Measurements from ENCODE around the gene CFAP69.

GRCh38 chr7:90326500-90326899 is 81.5 kb downstream of the CFAP69 start:
- TF ChIP-seq ZNF274 (IDR thresholded peaks at IDR 0.05; ENCODE audit: low read depth, low read length) (no peak), YY1 (IDR thresholded peaks at IDR 0.05; ENCODE audit: insufficient read depth, insufficient read length) (no peak)
